Measurements from ENCODE around the gene CFAP299. TPM values are rescaled to one million over a fixed set of nuclear protein-coding genes. Genes with fewer than 3 reads are reported as not detected.

The CFAP299 gene
- total and polyA plus RNA-seq, 2 of the 13 experiments (the other 11 are each of a cell fraction or from before 2014, with no cell fraction given): not detected

DNA sequence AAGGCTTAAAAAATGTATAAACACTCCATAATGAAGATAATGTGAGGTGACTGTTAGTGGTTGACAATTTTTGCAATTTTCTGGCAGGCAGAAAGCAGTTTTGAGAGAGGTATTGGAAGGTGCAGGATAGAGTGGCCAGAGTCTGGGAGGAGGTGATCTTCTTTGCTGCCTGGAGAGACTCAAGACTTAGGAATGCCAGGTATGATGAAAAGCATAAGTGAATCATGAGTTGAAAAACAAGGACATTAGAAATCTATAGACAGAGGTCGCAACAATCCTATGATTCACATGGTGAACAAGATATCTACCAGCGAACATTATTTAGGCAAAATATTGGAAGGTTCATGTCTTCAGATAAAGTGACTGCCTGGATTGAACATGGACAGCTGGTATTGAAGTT, 118.5 kb downstream of the CFAP299 start (continued):
- TF ChIP-seq CCDC6 (CRISPR knock-in tag; IDR thresholded peaks at IDR 0.05) (no peak), MIER3 (CRISPR knock-in tag; IDR thresholded peaks at IDR 0.05; ENCODE audit: borderline replicate concordance) (no peak), JDP2 (CRISPR knock-in tag; IDR thresholded peaks at IDR 0.05; ENCODE audit: borderline replicate concordance) (no peak)

DNA sequence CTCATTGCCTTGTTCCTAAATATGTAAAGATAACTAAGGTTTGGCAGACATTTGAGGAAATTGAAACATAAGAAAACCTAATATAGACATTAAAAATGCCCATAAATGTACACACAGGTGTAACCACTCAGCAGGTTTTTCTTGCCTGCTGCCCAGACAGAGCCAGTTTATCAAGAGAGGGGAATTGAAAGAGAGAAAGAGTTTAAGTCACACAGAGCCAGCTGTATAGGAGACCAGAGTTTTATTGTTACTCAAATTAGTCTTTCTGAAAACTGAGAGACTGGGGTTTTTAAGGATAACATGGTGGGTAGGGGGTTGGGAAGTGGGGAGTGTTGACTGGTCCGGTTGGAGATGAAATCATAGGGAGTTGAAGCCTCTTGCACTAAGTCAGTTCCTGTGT, 119.0 kb downstream of the CFAP299 start:
- no peak overlapping the region for H3K4me2 ChIP-seq (ENCODE audit: low read depth, low read length)
- TF ChIP-seq ETV5 (CRISPR knock-in tag; IDR thresholded peaks at IDR 0.05; ENCODE audit: borderline replicate concordance) (no peak), RAD21 (CRISPR knock-in tag; IDR thresholded peaks at IDR 0.05) (no peak), ZNF205 (CRISPR knock-in tag; IDR thresholded peaks at IDR 0.05) (no peak), RARG (CRISPR knock-in tag; IDR thresholded peaks at IDR 0.05; ENCODE audit: low read depth) (no peak), TCF7L2 (IDR thresholded peaks at IDR 0.05; ENCODE audit: low read depth, low read length) (no peak), ZBTB20 (CRISPR knock-in tag; IDR thresholded peaks at IDR 0.05; ENCODE audit: borderline replicate concordance, low read depth) (no peak)
- H4K20me1 ChIP-seq (ENCODE audit: insufficient read depth, low read length): no peaks in the 10 kb centered on the region
- no peak overlapping the region for H2AFZ ChIP-seq (ENCODE audit: low read length)
- H3K4me3 ChIP-seq (replicated peaks in 1 of 3; ENCODE audit: insufficient read depth in 1 of 3, low read depth in 2 of 3, low read length in 3 of 3): no peak overlapping the region
- H3K9ac ChIP-seq (ENCODE audit: insufficient read depth, low read depth, low read length): no peak overlapping the region
- no peaks in the 10 kb centered on the region for H3K9me3 ChIP-seq (ENCODE audit: low read length)
- no peak for DNase-seq (ENCODE audit: low spot score)
- FAIRE-seq: no peak
- ATAC-seq: no peak
- no peaks in the 10 kb centered on the region for H3K27me3 ChIP-seq (ENCODE audit: control insufficient read depth in 1 of 2, insufficient read depth in 2 of 2, low read length in 2 of 2)
- intact Hi-C loops (cut with micrococcal nuclease; ENCODE audit: unreplicated experiment) (no loop called here), in situ Hi-C loops (cut with HindIII; ENCODE audit: extremely low pct_ligation_motif_present, low pct_unique_long_range_greater_than_20kb) (no loop called here)
- H3K4me1 ChIP-seq (ENCODE audit: insufficient read depth, low read length): no peaks in the 10 kb centered on the region
- ChIA-PET CTCF (ENCODE audit: low intra/inter-chr PET ratio, low total read pairs) (no interaction called here), POLR2A (no interaction called here)
- H3K27ac ChIP-seq (ENCODE audit: extremely low read length, insufficient read depth, low read length): no peak overlapping the region
- H3K79me2 ChIP-seq (ENCODE audit: insufficient read depth, low read length): no peaks in the 10 kb centered on the region
- 9% methylated on average over 1 of the region's 1 CpG for WGBS (ENCODE audit: low lambda C conversion rate)
- no TSS peak for BruUV-seq (replicated peaks)
- no peaks in the 10 kb centered on the region for H3K36me3 ChIP-seq (replicated peaks in 1 of 2; ENCODE audit: control insufficient read depth in 1 of 2, insufficient read depth in 2 of 2, low read length in 2 of 2)

Measured in HepG2 (cell line).